GM12873 (cell line): ENCODE measurements around the gene AURKAIP1.

Experiments used
- CTCF ChIP-seq: IDR thresholded peaks from 2 replicates; pipeline ENCODE4 v1.5.1; 2012; ENCODE audit warnings: low read depth, mild to moderate bottlenecking, moderate library complexity, low read length, control low read depth; ENCODE audit not compliant: insufficient read depth; ENCODE audit errors: missing control alignments

Gene AURKAIP1

GRCh38 chr1:1352786-1353388 is 22.1 kb downstream of the AURKAIP1 start:
- TF ChIP-seq CTCF = no peak

GRCh38 chr1:1351511-1352427 is 23.2 kb downstream of the AURKAIP1 start:
- no peak for TF ChIP-seq CTCF

- peak; percentile 49 for TF ChIP-seq CTCF
Observed at GRCh38 chr1:1349256-1350012, 25.6 kb downstream of the AURKAIP1 start, which contains the start of gene DVL1. DVL1 (minus strand) TSS chr1:1349418; CDS start chr1:1349065, 353 bp downstream.

GRCh38 chr1:1348420-1349255 is 26.4 kb downstream of the AURKAIP1 start:
- TF ChIP-seq CTCF = no peak

GRCh38 chr1:1347663-1348419 is 27.2 kb downstream of the AURKAIP1 start:
- no peak for TF ChIP-seq CTCF

GRCh38 chr1:1347026-1347595 is 27.9 kb downstream of the AURKAIP1 start:
- no peak for TF ChIP-seq CTCF
